OCI-LY7 (cell line): ENCODE data around the gene S1PR4. TPM values are rescaled to one million over a fixed set of nuclear protein-coding genes. Genes with fewer than 3 reads are reported as not detected.
A peak's percentile ranks its signal among the peaks of the same experiment; 100 is the strongest.
"Not testable (repeated sequence)": the region's sequence is repeated elsewhere in the genome, so short reads cannot be mapped to it uniquely, and the experiment has no call there.

Experiments used
- BruUV-seq: library from RNA; stranded (reverse); fragments of 400-500 nt; replicated peaks from 2 replicates; lab custom pipeline; 2021; lab: Mats Ljungman, UMichigan
- CTCF ChIA-PET: fragments of 300-600 bp; sonication (Branson Sonifier 250); formaldehyde crosslinking; loops from one replicate; lab custom pipeline; 2022; ENCODE audit warnings: antibody characterized with exemption; ENCODE audit not compliant: unreplicated experiment; lab: Charles Lee
- POLR2A ChIA-PET: fragments of 300-600 bp; sonication (Branson Sonifier 250); formaldehyde crosslinking; loops from one replicate; lab custom pipeline; 2022; ENCODE audit warnings: antibody characterized with exemption; lab: Charles Lee
- DNase-seq: peaks from one replicate; pipeline ENCODE4 v3.0.0-alpha.2; 2015; ENCODE audit warnings: low spot score
- H2AFZ ChIP-seq: fragments of 200-600 bp; sonication (generic), shearing (Covaris generic); 2 replicates; pipeline ENCODE4 v1.6.1; 2014; ENCODE audit warnings: mild to moderate bottlenecking, antibody characterized with exemption, low read length, moderate library complexity
- H3K27ac ChIP-seq: fragments of 200-600 bp; sonication (generic); 2 replicates; pipeline ENCODE4 v1.5.1; 2014; ENCODE audit warnings: mixed run types, low read depth, mild to moderate bottlenecking, moderate library complexity, low read length, inconsistent platforms; ENCODE audit not compliant: poor library complexity, severe bottlenecking
- H3K36me3 ChIP-seq: fragments of 200-600 bp; sonication (generic); 2 replicates; pipeline ENCODE4 v1.6.1; 2014; ENCODE audit warnings: mild to moderate bottlenecking, antibody characterized with exemption, low read length, moderate library complexity, mixed read lengths; ENCODE audit not compliant: insufficient read depth
- H3K4me1 ChIP-seq: fragments of 200-600 bp; sonication (generic); 2 replicates; pipeline ENCODE4 v1.5.1; 2014; ENCODE audit warnings: mild to moderate bottlenecking, low read length; ENCODE audit not compliant: insufficient read depth, poor library complexity, severe bottlenecking
- H3K4me2 ChIP-seq: fragments of 200-600 bp; sonication (generic); 2 replicates; pipeline ENCODE4 v1.6.1; 2014; ENCODE audit warnings: mild to moderate bottlenecking, low read length
- H3K4me3 ChIP-seq: fragments of 200-600 bp; sonication (generic); 2 replicates; pipeline ENCODE4 v1.5.1; 2014; ENCODE audit warnings: mild to moderate bottlenecking, low read depth, low read length; ENCODE audit not compliant: poor library complexity, severe bottlenecking
- H3K79me2 ChIP-seq: fragments of 200-600 bp; sonication (generic); 2 replicates; pipeline ENCODE4 v1.6.1; 2016; ENCODE audit warnings: low read depth, mild to moderate bottlenecking, low read length, moderate library complexity, mixed read lengths; ENCODE audit not compliant: insufficient read depth
- H3K9me2 ChIP-seq: fragments of 200-600 bp; sonication (generic); 2 replicates; pipeline ENCODE4 v1.6.1; 2016; ENCODE audit warnings: mild to moderate bottlenecking, low read length, mixed read lengths; ENCODE audit not compliant: insufficient read depth
- H3K9me3 ChIP-seq: fragments of 200-600 bp; sonication (generic); 2 replicates; pipeline ENCODE4 v1.6.1; 2014; ENCODE audit warnings: mild to moderate bottlenecking, mixed run types, low read length, mixed read lengths
- H4K20me1 ChIP-seq: fragments of 200-600 bp; sonication (generic); 2 replicates; pipeline ENCODE4 v1.6.1; 2014; ENCODE audit warnings: mild to moderate bottlenecking, antibody characterized with exemption, low read length, moderate library complexity, mixed read lengths; ENCODE audit not compliant: insufficient read depth
- CTCF ChIP-seq: fragments of 200-600 bp; sonication (generic); conservative IDR thresholded peaks from 2 replicates; pipeline ENCODE4 v1.5.1; 2014; ENCODE audit warnings: mild to moderate bottlenecking, antibody characterized with exemption, low read length, moderate library complexity, mixed read lengths
- EZH2phosphoT487 ChIP-seq: fragments of 200-600 bp; sonication (generic); IDR thresholded peaks from 2 replicates; pipeline ENCODE4 v1.6.1; 2018; ENCODE audit warnings: low read depth, borderline replicate concordance, mild to moderate bottlenecking, mixed run types, antibody characterized with exemption, low read length, moderate library complexity, mixed read lengths
- intact Hi-C: fragments of 100-400 bp; cut with micrococcal nuclease; formaldehyde crosslinking; loops from one replicate; pipeline ENCODE4 v1.10.0; 2022; ENCODE audit not compliant: unreplicated experiment
- total RNA-seq, 2 experiments: library from RNA; depleted of rRNA in 1 of 2; stranded (reverse); fragments of >200 nt in 1 of 2; shearing (Covaris generic) in 1 of 2; gene quantifications; 2 replicates each; pipeline ENCODE4 v1.2.3, GENCODE V29; 2014 to 2022

S1PR4 gene
- total RNA-seq, 2 experiments from 2014 or later, result 25.8 to 34.1 TPM

DNA sequence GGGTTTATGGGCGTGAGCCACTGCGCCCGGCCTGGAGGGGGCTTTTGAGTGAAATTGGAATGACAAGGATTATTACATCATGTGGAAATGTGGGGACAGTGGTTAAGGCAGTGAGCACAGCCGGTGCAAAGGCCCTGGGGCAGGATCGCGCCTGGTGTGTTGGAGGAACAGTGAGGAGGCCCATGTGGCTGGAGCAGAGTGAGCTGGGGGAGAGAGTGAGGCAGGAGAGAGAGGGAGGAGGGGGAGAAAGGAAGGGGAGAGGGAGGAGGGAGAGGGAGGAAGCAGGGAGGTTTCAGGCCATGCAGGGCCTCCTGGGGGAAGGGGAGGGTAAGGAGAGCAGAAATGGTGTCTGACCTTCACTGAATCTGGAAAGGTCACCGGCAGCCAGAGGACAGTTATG is 34.6 kb downstream of the S1PR4 start:
- H4K20me1 ChIP-seq, result no peaks in the 10 kb centered on the region
- peak overlapping the region; percentile 52 for H3K4me2 ChIP-seq
- peaks cover 20% of the 10 kb centered on the region for H3K4me1 ChIP-seq
- intact Hi-C loops, result no loop called here
- H3K4me3 ChIP-seq, result no peak overlapping the region
- peak overlapping the region; percentile 38; the same call in 1 of the 2 replicates for H2AFZ ChIP-seq
- no peaks in the 10 kb centered on the region for H3K9me3 ChIP-seq
- ChIA-PET CTCF (no interaction called here), POLR2A (interaction anchor here (0.7 to 1.1 kb wide), 2 partner anchors 63 to 262 kb away, joined by 3 to 4 read pairs; no protein-coding TSS in a partner anchor)
- BruUV-seq, result no TSS peak
- peaks cover 11% of the 10 kb centered on the region; the same call in 1 of the 2 replicates for H3K36me3 ChIP-seq
- no peaks in the 10 kb centered on the region for H3K9me2 ChIP-seq
- no peaks in the 10 kb centered on the region for H3K79me2 ChIP-seq
- DNase-seq, result peak; percentile 24
- TF ChIP-seq EZH2phosphoT487 (no peak), CTCF (no peak)
- H3K27ac ChIP-seq, result peak overlapping the region; percentile 65

DNA sequence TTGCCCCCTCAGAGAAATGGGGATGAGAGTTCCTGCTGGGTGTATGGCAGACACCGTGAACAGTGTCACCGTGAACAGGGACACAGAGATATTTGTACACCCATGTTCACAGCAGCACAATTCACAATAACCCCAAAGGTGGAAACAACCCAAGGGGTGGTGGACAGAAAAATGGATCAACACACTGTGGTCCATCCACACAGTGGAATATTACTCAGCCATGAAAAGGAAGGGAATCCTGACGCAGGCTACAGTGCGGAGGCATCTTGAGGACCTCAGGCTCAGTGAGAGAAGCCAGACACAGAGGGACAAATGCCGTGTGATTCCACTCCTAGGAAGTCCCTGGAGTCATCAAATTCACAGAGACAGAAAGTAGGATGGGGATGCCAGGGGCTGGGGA is 38.3 kb downstream of the S1PR4 start:
- Histone ChIP-seq H3K4me3 (no peak overlapping the region), H3K4me2 (no peak overlapping the region), H3K36me3 (0 out of 2 replicates have a peak, but pooled peaks cover 7% of the 10 kb centered on the region), H3K4me1 (peaks cover 20% of the 10 kb centered on the region), H3K79me2 (no peaks in the 10 kb centered on the region), H3K27ac (no peak overlapping the region), H3K9me2 (no peaks in the 10 kb centered on the region), H3K9me3 (no peaks in the 10 kb centered on the region), H2AFZ (no peak overlapping the region), H4K20me1 (no peaks in the 10 kb centered on the region)
- ChIA-PET CTCF (no interaction called here), POLR2A (no interaction called here)
- no TSS peak for BruUV-seq
- DNase-seq, result no peak
- intact Hi-C loops, result no loop called here
- TF ChIP-seq EZH2phosphoT487, result no peak
- TF ChIP-seq CTCF, result no peak

DNA sequence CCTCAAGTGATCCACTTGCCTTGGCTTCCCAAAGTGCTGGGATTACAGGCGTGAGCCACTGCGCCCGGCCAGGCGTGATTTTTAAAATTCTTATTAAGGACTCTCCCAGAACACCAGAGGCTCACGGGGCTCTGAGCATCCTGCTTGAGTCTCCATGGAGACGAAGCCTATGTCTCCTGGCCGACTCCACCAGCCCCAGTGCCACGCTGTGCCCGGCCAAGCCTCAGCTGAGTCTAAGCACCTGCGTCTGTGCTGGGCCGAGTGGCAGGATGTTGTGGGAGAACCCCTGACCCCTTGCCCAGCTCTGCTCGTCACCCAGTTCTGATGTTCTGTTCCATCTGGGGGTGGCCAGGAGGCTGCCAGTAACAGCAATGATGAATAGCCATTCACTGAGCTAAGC is 42.0 kb downstream of the S1PR4 start:
- no peaks in the 10 kb centered on the region for H3K4me1 ChIP-seq
- no peaks in the 10 kb centered on the region for H3K36me3 ChIP-seq
- no peaks in the 10 kb centered on the region for H4K20me1 ChIP-seq
- ChIA-PET CTCF (no interaction called here), POLR2A (interaction anchor here (0.6 kb wide), 1 partner anchor 270 kb away, joined by 4 read pairs; no protein-coding TSS in a partner anchor)
- H3K27ac ChIP-seq, result no peak overlapping the region
- no peaks in the 10 kb centered on the region for H3K79me2 ChIP-seq
- no peak for DNase-seq
- H2AFZ ChIP-seq, result no peak overlapping the region
- no peak overlapping the region for H3K4me3 ChIP-seq
- no peak overlapping the region for H3K4me2 ChIP-seq
- no peaks in the 10 kb centered on the region for H3K9me3 ChIP-seq
- no peaks in the 10 kb centered on the region for H3K9me2 ChIP-seq
- TF ChIP-seq EZH2phosphoT487, result no peak
- no peak for TF ChIP-seq CTCF
- no TSS peak for BruUV-seq
- intact Hi-C loops, result no loop called here

DNA sequence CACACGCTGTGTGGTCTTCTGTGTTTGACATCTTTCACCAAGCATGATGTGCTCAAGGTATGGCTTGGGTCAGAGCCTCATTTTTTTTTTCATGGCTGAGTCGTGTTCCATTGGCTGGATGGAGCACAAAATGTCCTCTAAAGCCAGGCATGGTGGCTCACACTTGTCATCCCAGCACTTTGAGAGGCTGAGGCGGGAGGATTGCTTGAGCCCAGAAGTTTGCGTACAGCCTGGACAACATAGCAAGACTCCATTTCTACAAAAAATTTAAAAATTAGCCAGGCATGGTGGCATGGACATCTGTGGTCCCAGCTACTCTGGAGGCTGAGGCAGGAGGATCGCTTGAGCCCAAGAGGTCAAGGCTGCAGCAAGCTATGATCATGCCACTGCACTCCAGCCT is 43.0 kb downstream of the S1PR4 start:
- H3K9me3 ChIP-seq, intact Hi-C loops, H4K20me1 ChIP-seq, H3K4me2 ChIP-seq, DNase-seq, H3K79me2 ChIP-seq, H3K36me3 ChIP-seq, CTCF ChIA-PET, BruUV-seq, H3K9me2 ChIP-seq, H3K4me3 ChIP-seq, H3K4me1 ChIP-seq, POLR2A ChIA-PET, H2AFZ ChIP-seq, H3K27ac ChIP-seq: not testable (repeated sequence)
